NCI-H2107 treated with DMSO at 0.1 percent for 48 hours (cell line): Measurements from ENCODE around the gene RDH14.

Experiments
- DNase-seq: peaks from one replicate; lab custom pipeline; 2025; ENCODE audit not compliant: unreplicated experiment; lab: John Stamatoyannopoulos, UW

The RDH14 gene

GRCh38 chr2:18578033-18578432, 17.6 kb upstream of the RDH14 start:
- DNase-seq = no peak

DNA sequence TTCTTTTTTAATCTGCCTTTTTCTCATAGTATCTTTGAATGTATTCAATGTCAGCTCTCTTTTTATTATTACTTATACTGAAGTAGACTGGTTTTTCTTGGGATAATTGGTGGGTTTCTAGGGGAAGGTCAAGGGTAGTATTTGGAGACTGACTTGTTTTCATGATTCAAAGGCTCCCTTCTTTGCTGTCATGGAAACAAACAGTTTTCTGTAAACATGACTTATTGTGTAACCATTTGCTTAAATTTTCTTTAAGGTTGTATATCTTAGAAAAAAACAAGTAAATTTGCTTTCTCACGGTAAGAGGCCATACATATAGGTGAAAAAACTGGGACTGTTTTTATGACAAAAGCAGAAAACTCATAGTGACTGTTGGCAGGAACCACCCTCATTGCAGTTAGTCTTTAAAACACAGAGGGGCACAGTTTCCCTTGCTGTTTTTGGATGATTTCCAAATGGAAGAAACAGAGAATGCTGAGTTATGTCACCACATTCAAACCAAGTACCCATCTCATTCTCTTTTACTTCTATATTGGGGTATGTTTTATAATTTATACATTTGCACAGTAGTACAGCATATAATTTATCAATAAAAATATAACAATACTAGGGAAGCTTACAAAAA, 5.8 kb upstream of the RDH14 start:
- DNase-seq = no peak

- DNase-seq = no peak
These were observed 288 bp upstream of the RDH14 start for GRCh38 chr2:18560797-18561085.

DNA sequence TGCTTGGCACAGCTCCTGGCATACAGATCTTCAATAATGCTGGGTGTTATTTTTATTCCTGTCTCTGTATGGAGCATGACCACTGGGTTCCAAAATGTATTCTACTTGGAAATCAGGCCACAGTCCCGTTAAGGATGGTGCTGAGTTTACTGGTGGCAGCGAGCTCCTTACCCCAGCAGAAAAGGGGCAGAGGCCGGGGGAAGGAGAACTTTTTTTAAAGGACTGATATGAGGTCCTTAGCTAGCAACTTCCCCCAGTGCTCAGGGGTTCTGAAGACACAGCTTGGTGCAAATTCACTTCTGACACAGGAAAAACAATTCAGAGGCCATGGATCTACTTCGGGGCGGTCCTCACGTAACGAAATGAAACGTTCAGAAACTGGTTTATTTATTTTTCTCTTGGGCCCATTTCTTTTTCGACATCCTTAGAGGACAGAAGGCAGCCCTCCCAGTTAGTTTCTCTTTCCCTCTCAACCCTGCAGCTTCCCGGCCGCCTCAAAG, 872 bp downstream of the RDH14 start:
- peak; percentile 21 for DNase-seq

DNA sequence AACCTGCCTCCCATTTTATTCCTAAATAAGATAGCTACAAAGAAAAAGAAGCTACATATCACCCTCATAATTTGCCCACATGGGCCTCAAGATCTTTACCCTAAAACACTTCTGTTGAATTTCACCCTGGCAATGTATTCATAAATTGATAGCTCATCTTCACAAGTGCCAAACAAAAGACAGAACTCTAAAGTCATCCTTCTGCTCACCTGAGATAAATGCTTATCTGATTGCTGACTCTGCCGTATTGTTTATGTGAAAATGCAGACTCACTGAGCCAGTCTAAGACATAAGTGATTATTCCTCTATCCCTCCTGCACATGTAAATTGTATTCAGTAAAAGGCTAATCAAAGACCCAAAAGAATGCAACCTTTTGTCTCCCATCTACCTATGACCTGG, 2.0 kb downstream of the RDH14 start:
- no peak for DNase-seq

GRCh38 chr2:18557121-18557520, 3.3 kb downstream of the RDH14 start:
- no peak for DNase-seq

- DNase-seq = no peak
These were observed 7.9 kb downstream of the RDH14 start for GRCh38 chr2:18552351-18553077.

GRCh38 chr2:18551623-18552022, 8.8 kb downstream of the RDH14 start:
- DNase-seq = no peak

- DNase-seq = no peak
These were observed 9.3 kb downstream of the RDH14 start for GRCh38 chr2:18551169-18551568.

GRCh38 chr2:18550433-18550832, 10.0 kb downstream of the RDH14 start:
- DNase-seq = no peak

- no peak for DNase-seq
These were observed 11.4 kb downstream of the RDH14 start for GRCh38 chr2:18549083-18549482.

DNA sequence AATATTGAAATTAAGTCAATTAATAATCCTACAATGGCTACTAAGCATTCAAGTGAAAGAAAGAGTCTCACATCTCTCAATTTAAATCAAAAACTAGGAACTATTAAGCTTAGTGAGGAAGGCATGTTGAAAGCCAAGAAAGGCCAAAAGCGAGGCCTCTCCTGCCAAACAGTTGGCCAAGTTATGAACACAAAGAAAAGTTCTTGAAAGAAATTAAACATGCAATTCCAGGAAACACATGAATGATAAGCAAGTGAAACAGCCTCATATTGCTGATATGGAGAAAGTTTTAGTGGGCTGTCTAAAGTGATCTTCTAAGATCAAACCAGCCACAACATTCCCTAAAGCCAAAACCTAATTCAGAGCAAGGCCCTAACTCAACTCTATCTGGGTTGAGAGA, 11.8 kb downstream of the RDH14 start:
- no peak for DNase-seq

DNA sequence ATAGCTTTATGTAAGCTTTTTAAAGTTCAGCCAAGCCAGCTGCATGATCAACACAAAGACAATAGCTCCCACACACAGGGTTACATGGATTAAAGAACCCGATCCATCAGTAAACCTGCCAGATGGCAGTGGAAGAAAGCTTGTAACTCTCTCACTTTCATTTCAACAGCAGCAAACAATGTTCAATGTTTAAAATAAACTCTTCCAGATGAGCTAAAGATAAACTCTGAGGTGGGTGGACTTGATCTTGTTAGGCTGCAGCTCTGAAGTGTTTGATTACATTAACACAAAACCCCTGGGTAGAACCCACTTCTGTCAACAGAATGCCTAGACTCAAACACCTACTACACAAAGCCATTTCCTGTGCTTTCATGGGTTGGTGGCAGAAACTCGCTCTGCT, 13.9 kb downstream of the RDH14 start:
- peak; percentile 38 for DNase-seq

DNA sequence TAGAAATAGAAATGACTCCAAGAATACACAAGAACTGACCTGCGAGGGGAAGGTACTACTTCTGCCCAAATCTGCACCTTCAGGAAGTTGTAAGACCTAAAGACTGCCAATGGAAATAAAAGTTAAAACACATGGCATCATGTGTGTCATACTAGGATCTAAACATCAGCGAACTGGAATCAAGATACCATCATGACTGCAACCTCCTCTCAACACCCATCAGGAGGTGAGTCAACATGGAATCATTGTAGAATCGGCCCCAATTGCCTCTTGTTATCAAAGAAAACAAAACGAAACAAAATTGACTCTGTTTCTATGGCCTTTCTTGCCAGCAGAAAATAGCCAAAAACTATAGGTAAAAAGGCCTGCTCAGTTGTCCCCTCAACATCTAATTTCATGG, 15.1 kb downstream of the RDH14 start:
- no peak for DNase-seq

DNA sequence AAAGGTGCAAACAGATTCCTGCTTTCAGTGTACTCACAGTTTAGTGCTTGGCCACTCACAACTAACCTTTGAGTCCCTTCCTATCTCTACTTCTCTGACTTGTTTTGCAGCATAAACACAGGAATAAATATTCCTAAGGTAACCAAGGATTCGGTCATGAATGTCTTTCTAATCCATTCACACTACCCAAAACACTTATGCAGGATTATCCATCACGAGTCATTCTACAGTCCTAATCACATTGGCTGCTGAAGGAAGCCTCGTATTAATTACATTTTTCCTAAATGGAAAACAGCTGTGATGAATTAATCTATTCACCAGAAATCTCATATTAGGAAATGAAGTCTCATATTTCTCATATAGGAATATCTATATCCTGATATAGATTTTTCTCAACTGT, 16.3 kb downstream of the RDH14 start:
- DNase-seq = no peak

- no peak for DNase-seq
These were observed 19.6 kb downstream of the RDH14 start for GRCh38 chr2:18540872-18541271.

- DNase-seq = no peak
These were observed 23.8 kb downstream of the RDH14 start for GRCh38 chr2:18536697-18537096.

- no peak for DNase-seq
These were observed 24.4 kb downstream of the RDH14 start for GRCh38 chr2:18536100-18536499.

DNA sequence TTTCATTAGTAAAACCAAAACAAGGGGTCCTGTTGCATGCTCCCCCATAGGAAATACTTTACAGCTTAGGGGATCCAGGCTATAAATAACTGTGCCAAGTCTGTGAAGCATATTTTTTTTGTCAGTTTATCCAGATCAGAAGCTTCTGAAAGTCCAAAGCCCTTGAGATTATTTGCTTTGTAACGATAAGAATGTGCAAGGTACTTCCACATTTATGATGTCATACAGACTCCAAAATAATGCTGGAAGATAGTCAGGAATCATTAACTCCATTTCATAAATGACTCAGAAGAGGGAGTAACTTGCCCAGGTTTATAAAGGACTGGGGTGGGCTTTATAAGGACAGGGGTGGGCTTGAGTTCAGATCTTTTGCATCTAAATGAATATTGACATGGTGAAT, 29.3 kb downstream of the RDH14 start:
- no peak for DNase-seq

- DNase-seq = no peak
These were observed 32.6 kb downstream of the RDH14 start for GRCh38 chr2:18527822-18528221.

GRCh38 chr2:18527326-18527725, 33.1 kb downstream of the RDH14 start:
- DNase-seq = no peak

DNA sequence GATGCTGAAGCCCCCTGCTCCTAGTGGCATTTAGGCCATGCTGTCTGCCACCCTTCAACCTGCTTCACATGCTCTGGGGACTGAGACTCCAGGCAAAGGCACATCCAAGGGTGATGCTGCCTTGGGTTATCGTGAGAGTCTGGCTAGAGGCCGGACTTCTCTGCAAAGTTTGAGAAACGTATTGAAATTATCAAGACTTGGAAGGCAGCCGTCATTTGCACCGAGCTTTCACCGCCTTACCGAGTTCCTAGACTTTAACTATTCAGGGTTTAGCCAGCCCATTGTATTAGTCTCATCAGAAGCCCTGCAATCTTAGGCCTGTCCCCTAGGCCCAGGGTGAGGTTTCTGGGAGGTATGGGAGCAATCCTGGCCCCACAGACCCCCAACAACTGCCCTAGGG, 34.0 kb downstream of the RDH14 start:
- no peak for DNase-seq

GRCh38 chr2:18525852-18526251, 34.6 kb downstream of the RDH14 start:
- DNase-seq = no peak
